Thoracic aorta (tissue), 2 donors: ENCODE data around the gene BCAS3. TPM values are rescaled to one million over a fixed set of nuclear protein-coding genes. Genes with fewer than 3 reads are reported as not detected.

Experiments
- ATAC-seq: fragments of 150-250 bp; one replicate; pipeline ENCODE4 v1.8.0; 2017; ENCODE audit warnings: low read depth; ENCODE audit not compliant: insufficient number of reproducible peaks, low FRiP score
- DNase-seq: peaks from one replicate; pipeline ENCODE4 v3.0.0-alpha.2; 2020; ENCODE audit warnings: low spot score
- H3K27ac ChIP-seq, 2 donors: fragments of 200-600 bp; sonication (generic); 1 replicate in 1 of 2; 2 replicates in 1 of 2; pipeline ENCODE4 v1.5.1; 2016; ENCODE audit warnings: mild to moderate bottlenecking in 2 of 2, moderate library complexity in 2 of 2
- H3K27me3 ChIP-seq: fragments of 200-600 bp; sonication (generic); replicated peaks from 2 replicates; pipeline ENCODE4 v1.6.0; 2016; ENCODE audit warnings: mild to moderate bottlenecking; ENCODE audit not compliant: insufficient read depth
- H3K36me3 ChIP-seq: fragments of 200-600 bp; sonication (generic); one replicate; pipeline ENCODE4 v1.5.1; 2016
- H3K4me1 ChIP-seq, 2 donors: fragments of 200-600 bp; sonication (generic); 1 replicate in 1 of 2; 2 replicates in 1 of 2; pipeline versions ENCODE4 v1.5.1 to v1.6.0; 2016; ENCODE audit warnings: low read depth in 2 of 2, mild to moderate bottlenecking in 1 of 2; ENCODE audit not compliant: control insufficient read depth in 1 of 2
- H3K4me3 ChIP-seq: fragments of 200-600 bp; sonication (generic); 2 replicates; pipeline ENCODE4 v1.5.1; 2016; ENCODE audit warnings: mild to moderate bottlenecking
- H3K9me3 ChIP-seq: fragments of 200-600 bp; sonication (generic); 2 replicates; pipeline ENCODE4 v1.5.1; 2016
- total RNA-seq, 2 donors: library from RNA; depleted of rRNA; stranded (reverse); fragments of >200 nt; gene quantifications; one replicate each; pipeline versions ENCODE4 v1.1.0 to v1.2.3, GENCODE V29; 2016
- TF ChIP-seq, protein P1 (sequence below): fragments of 200-600 bp; sonication (generic); IDR thresholded peaks from one replicate; pipeline ENCODE4 v1.5.1; 2019; ENCODE audit warnings: antibody characterized with exemption

Gene BCAS3
- total RNA-seq, 2 donors from 2014 or later, result 35.1 to 69.3 TPM

DNA sequence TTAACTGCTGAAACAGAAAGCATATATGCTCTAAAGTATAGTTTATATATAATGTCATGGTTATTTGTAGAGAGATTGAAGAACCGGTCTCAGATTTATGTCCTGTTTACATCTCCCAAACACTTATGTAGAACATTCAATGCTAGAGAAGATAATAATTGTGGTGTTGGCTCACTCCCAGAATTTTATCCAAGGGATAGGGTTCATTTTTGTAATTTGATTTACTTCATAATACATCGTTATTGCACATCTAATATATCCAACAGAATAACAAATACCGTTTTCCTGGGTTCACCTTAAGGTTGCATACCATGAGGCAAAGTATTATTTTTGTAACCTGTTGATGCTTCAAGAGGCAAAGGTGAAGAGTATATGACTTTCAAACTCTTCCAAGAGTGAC lies 519.1 kb downstream of the BCAS3 start:
- Histone ChIP-seq H3K27ac (peak overlapping the region in 1 of 2 donors; percentile 33), H3K4me3 (no peak overlapping the region)

DNA sequence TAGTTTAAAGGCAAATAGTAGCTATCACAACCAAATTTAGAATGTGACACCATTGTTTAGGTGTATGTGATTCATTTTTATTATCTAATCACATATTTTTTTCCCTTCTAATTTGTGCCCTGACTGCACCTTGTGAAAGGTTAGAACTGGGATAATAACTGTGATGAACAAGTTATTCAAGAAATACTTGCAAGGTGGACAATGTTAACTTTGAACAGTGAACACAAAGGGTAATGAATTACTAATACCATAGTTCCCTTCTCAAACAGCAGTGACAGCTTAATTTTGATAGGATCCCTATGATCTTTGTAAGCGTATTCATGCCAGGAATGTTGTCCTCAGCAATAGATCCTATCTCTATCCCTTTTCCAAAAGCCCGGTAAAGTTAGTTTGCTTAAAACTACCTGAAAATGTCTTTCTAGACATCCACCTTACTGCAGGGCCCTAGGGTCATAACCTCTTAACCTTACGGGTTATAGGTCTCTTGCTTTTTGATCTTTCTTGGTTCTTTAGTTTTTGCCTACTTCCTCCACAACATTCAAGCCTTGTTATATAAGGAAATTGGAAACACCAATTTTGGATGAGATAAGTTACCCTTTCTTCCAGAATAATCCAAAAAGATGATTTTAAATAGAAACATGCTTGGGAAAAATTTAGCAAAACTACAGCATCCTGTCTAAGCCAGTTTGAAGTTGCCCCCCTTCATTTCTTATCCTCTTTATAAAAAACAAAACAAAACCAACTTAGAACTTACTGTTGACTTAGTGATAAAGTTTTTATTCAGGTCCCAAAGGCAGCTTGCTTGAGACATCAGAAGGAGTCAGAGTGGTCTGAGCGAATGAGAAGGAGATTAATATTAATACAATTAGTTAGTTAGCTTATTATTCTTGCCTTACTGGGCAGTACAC lies 522.0 kb downstream of the BCAS3 start:
- no peaks in the 10 kb centered on the region for H3K9me3 ChIP-seq
- peak; percentile 14 for ATAC-seq

More for the DNA sequence above, 519.1 kb downstream of the BCAS3 start:
- Histone ChIP-seq H3K4me1 (peaks cover 17 to 30% of the 10 kb centered on the region in 2 donors), H3K36me3 (no peaks in the 10 kb centered on the region), H3K9me3 (no peaks in the 10 kb centered on the region), H3K27me3 (no peaks in the 10 kb centered on the region)
- TF ChIP-seq, protein P1, sequence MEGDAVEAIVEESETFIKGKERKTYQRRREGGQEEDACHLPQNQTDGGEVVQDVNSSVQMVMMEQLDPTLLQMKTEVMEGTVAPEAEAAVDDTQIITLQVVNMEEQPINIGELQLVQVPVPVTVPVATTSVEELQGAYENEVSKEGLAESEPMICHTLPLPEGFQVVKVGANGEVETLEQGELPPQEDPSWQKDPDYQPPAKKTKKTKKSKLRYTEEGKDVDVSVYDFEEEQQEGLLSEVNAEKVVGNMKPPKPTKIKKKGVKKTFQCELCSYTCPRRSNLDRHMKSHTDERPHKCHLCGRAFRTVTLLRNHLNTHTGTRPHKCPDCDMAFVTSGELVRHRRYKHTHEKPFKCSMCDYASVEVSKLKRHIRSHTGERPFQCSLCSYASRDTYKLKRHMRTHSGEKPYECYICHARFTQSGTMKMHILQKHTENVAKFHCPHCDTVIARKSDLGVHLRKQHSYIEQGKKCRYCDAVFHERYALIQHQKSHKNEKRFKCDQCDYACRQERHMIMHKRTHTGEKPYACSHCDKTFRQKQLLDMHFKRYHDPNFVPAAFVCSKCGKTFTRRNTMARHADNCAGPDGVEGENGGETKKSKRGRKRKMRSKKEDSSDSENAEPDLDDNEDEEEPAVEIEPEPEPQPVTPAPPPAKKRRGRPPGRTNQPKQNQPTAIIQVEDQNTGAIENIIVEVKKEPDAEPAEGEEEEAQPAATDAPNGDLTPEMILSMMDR, result no peak
- DNase-seq (no peak), ATAC-seq (no peak)

DNA sequence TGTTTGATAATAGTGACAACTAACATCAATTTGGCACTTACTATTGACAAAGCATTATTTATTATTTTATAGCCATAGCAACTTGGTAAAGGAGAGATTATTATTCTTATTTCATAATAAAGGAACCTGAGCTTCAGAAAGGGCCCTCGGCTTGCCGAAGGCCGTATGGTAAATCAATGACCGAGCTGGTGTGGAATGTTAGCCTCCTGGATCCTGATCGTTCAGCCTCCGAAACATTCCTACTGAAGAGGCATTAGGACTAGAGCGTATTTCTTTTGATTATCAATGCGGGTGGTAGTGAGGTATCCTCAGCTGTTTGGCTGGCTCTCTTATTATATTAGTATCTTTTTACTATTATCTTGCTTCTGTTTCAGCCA lies 522.7 kb downstream of the BCAS3 start:
- ATAC-seq (no peak), DNase-seq (no peak)
- Histone ChIP-seq H3K4me1 (peaks cover 17 to 62% of the 10 kb centered on the region in 2 donors), H3K27ac (peak overlapping the region; percentile 81 to 88), H3K27me3 (no peaks in the 10 kb centered on the region), H3K9me3 (no peaks in the 10 kb centered on the region), H3K36me3 (no peaks in the 10 kb centered on the region), H3K4me3 (peak overlapping the region; percentile 47)
- TF ChIP-seq, protein P1, result no peak

More for the DNA sequence above, 522.0 kb downstream of the BCAS3 start:
- Histone ChIP-seq H3K36me3 (no peaks in the 10 kb centered on the region), H3K4me3 (peak overlapping the region; percentile 47), H3K4me1 (peaks cover 17 to 57% of the 10 kb centered on the region in 2 donors), H3K27ac (peak overlapping the region; percentile 81 to 88), H3K27me3 (no peaks in the 10 kb centered on the region)
- TF ChIP-seq, protein P1, result no peak
- no peak for DNase-seq

DNA sequence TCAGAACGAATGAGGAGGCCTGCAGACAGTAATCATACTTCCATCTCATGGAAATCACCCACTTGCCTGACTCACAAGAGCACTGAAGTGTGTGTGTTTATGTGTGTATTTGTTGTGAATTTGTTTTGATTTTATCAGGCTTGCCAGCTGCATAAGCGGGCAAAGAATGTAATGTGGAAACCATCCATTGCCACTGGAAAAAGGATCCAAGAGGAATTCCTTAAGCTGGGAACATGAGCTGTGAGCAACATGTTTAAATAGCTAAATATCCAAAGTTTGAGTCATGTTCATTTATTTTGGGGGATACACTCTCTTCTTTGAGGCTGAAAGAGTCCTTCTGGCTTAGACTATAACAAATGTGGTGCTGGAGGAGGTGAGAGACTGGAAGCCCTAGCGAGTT lies 523.6 kb downstream of the BCAS3 start:
- DNase-seq, result no peak

DNA sequence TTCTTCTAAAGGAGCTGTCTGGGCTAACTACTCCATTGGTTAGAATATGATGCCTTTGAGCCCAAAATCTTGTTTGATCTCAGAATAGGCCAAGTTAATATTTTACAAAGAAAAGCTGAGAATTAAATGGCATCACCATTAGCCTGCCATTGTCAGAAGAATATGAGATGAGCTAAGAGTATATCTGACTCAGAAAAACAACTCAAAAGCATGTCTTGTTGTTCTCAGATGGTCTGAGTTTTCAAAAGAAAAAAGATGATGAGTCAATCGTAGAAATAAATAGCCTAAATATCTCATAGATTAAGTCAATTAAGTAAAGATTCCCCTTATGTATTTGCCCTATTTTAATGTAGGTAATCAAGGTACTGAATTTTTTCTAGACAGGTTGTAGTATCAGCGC lies 524.9 kb downstream of the BCAS3 start:
- DNase-seq (no peak), ATAC-seq (no peak)
- TF ChIP-seq, protein P1, result no peak
- Histone ChIP-seq H3K4me3 (no peak overlapping the region), H3K4me1 (peaks cover 17 to 62% of the 10 kb centered on the region in 2 donors), H3K27ac (peak overlapping the region in 1 of 2 donors; percentile 51), H3K9me3 (no peaks in the 10 kb centered on the region), H3K27me3 (no peaks in the 10 kb centered on the region), H3K36me3 (no peaks in the 10 kb centered on the region)

More for the DNA sequence above, 523.6 kb downstream of the BCAS3 start:
- Histone ChIP-seq H3K4me1 (peaks cover 17 to 62% of the 10 kb centered on the region in 2 donors), H3K4me3 (peak overlapping the region; percentile 47), H3K9me3 (no peaks in the 10 kb centered on the region), H3K36me3 (no peaks in the 10 kb centered on the region), H3K27me3 (no peaks in the 10 kb centered on the region), H3K27ac (peak overlapping the region; percentile 81 to 88)
- TF ChIP-seq, protein P1, result no peak
- peak; percentile 88 for ATAC-seq
